Natural killer cell (primary cell): ENCODE measurements around the gene CD163. TPM values are rescaled to one million over a fixed set of nuclear protein-coding genes. Genes with fewer than 3 reads are reported as not detected.

Experiments
- ATAC-seq, 3 donors: fragments of 150-1000 bp in 2 of 3; fragments of 200-7000 bp in 1 of 3; cut with Tn5 transposase; 1 replicate in 1 of 3; 2 replicates in 2 of 3; pipeline ENCODE4 v1.10.0; 2021; ENCODE audit warnings: mild to moderate bottlenecking in 2 of 3, moderate library complexity in 2 of 3
- DNase-seq, 2 donors: peaks; one replicate each; pipeline versions ENCODE4 v3.0.0 to v3.0.0-alpha.2; 2013 to 2021; ENCODE audit warnings: mixed read lengths in 1 of 2
- H3K27ac ChIP-seq: one replicate; pipeline ENCODE4 v1.5.1; 2013; ENCODE audit warnings: mild to moderate bottlenecking, low read length
- H3K27me3 ChIP-seq: one replicate; pipeline ENCODE4 v1.6.1; 2013; ENCODE audit warnings: low read length; ENCODE audit not compliant: control insufficient read depth, insufficient read depth
- H3K36me3 ChIP-seq: one replicate; pipeline ENCODE4 v1.6.1; 2013; ENCODE audit warnings: low read length; ENCODE audit not compliant: control insufficient read depth, insufficient read depth
- H3K4me1 ChIP-seq: one replicate; pipeline ENCODE4 v1.6.1; 2013; ENCODE audit warnings: low read length; ENCODE audit not compliant: control insufficient read depth, insufficient read depth
- H3K4me3 ChIP-seq: one replicate; pipeline ENCODE4 v1.5.1; 2013; ENCODE audit warnings: low read length
- H3K9me3 ChIP-seq: one replicate; pipeline ENCODE4 v1.6.1; 2013; ENCODE audit warnings: low read length; ENCODE audit not compliant: control insufficient read depth, insufficient read depth
- H3K27ac Mint-ChIP-seq, 2 donors: one replicate each; pipeline ENCODE4 v1.8.0; 2022; ENCODE audit warnings: mild to moderate bottlenecking in 2 of 2, mixed read lengths in 2 of 2, moderate library complexity in 1 of 2
- H3K27me3 Mint-ChIP-seq, 2 donors: one replicate each; pipeline ENCODE4 v1.8.0; 2022; ENCODE audit warnings: low read depth in 2 of 2, mixed read lengths in 2 of 2
- H3K36me3 Mint-ChIP-seq: one replicate; pipeline ENCODE4 v1.8.0; 2022; ENCODE audit warnings: mixed read lengths
- H3K4me1 Mint-ChIP-seq, 2 donors: one replicate each; pipeline ENCODE4 v1.8.0; 2022; ENCODE audit warnings: mixed read lengths in 2 of 2
- H3K4me3 Mint-ChIP-seq: one replicate; pipeline ENCODE4 v1.8.0; 2022; ENCODE audit warnings: mild to moderate bottlenecking, moderate library complexity, mixed read lengths
- H3K9me3 Mint-ChIP-seq, 2 donors: one replicate each; pipeline ENCODE4 v1.8.0; 2022; ENCODE audit warnings: mixed read lengths in 2 of 2
- WGBS: methylation state at CpG from one replicate; pipeline ENCODE4 v1.1.7; 2013; ENCODE audit warnings: missing lambda C conversion rate; ENCODE audit not compliant: insufficient coverage; 5-methylcytosine and 5-hydroxymethylcytosine counted together
- intact Hi-C: fragments of 100-400 bp; cut with micrococcal nuclease; formaldehyde crosslinking; loops from one replicate; pipeline ENCODE4 v1.14.2; 2022
- total RNA-seq, 4 donors: library from RNA; stranded (reverse); fragments of 120-200 nt in 1 of 4; gene quantifications; one replicate each; pipeline versions ENCODE4 v1.2.3 to v1.2.4, GENCODE V29; 2013 to 2022
- TF ChIP-seq, protein P1 (sequence below): fragments of 200-600 bp; IDR thresholded peaks from one replicate; pipeline ENCODE4 v1.8.0; 2022; ENCODE audit warnings: antibody characterized with exemption

The CD163 gene
- total RNA-seq, 3 donors from 2014 or later (not counting 1 experiment from before 2014, with no cell fraction given), result 0.45 to 2.9 (median 2.1) TPM

DNA sequence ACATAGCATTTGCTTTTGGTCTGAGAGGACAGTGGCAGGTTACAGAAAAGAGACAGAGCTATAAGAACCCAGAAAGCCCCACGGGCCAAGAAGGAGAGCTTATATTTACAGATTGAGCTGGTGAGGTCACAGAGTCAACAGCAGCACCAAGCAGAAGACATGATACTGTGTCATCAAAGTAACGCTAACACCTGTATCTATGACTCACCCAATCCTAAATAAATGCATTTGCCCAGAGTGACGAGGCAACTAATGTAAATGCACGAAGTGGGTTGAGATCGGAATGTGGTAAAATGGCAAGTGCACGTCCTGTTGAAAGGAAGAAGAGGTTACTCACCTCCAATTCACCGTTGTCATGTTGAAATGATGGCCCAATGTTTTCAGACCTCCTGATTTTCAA lies 52.9 kb downstream of the CD163 start:
- WGBS, result 93% methylated on average over 6 of the region's 7 CpGs
- Mint-ChIP-seq H3K36me3 (no peaks in the 10 kb centered on the region), H3K9me3 (no peaks in the 10 kb centered on the region), H3K27me3 (peaks cover 6 to 9% of the 10 kb centered on the region in 2 donors), H3K27ac (no peak overlapping the region), H3K4me1 (no peaks in the 10 kb centered on the region), H3K4me3 (no peak overlapping the region)
- H3K27me3 ChIP-seq, result no peaks in the 10 kb centered on the region
- H3K36me3 ChIP-seq, result no peaks in the 10 kb centered on the region
- intact Hi-C loops, result no loop called here
- DNase-seq (no peak), ATAC-seq (no peak)
- H3K4me1 ChIP-seq, result no peaks in the 10 kb centered on the region
- TF ChIP-seq, protein P1, sequence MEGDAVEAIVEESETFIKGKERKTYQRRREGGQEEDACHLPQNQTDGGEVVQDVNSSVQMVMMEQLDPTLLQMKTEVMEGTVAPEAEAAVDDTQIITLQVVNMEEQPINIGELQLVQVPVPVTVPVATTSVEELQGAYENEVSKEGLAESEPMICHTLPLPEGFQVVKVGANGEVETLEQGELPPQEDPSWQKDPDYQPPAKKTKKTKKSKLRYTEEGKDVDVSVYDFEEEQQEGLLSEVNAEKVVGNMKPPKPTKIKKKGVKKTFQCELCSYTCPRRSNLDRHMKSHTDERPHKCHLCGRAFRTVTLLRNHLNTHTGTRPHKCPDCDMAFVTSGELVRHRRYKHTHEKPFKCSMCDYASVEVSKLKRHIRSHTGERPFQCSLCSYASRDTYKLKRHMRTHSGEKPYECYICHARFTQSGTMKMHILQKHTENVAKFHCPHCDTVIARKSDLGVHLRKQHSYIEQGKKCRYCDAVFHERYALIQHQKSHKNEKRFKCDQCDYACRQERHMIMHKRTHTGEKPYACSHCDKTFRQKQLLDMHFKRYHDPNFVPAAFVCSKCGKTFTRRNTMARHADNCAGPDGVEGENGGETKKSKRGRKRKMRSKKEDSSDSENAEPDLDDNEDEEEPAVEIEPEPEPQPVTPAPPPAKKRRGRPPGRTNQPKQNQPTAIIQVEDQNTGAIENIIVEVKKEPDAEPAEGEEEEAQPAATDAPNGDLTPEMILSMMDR, result no peak
- H3K27ac ChIP-seq, result no peak overlapping the region
- H3K4me3 ChIP-seq, result no peak overlapping the region
- H3K9me3 ChIP-seq, result peaks cover 3% of the 10 kb centered on the region

- H3K27ac Mint-ChIP-seq, result no peak overlapping the region
- Histone ChIP-seq H3K27ac (no peak overlapping the region), H3K27me3 (no peaks in the 10 kb centered on the region), H3K4me3 (no peak overlapping the region), H3K36me3 (no peaks in the 10 kb centered on the region), H3K4me1 (no peaks in the 10 kb centered on the region), H3K9me3 (peaks cover 3% of the 10 kb centered on the region)
- intact Hi-C loops, result no loop called here
- 100% methylated on average over 1 of the region's 1 CpG for WGBS
- H3K27me3 Mint-ChIP-seq, result peaks cover 6 to 18% of the 10 kb centered on the region in 2 donors
- no peaks in the 10 kb centered on the region for H3K4me1 Mint-ChIP-seq
- DNase-seq (no peak), ATAC-seq (no peak)
- TF ChIP-seq, protein P1, result no peak
- H3K9me3 Mint-ChIP-seq, result no peaks in the 10 kb centered on the region
- H3K4me3 Mint-ChIP-seq, result no peak overlapping the region
- H3K36me3 Mint-ChIP-seq, result no peaks in the 10 kb centered on the region
These were observed 55.5 kb downstream of the CD163 start for GRCh38 chr12:7448099-7448498.

- H3K9me3 ChIP-seq, result no peaks in the 10 kb centered on the region
- H3K27ac ChIP-seq, result no peak overlapping the region
- WGBS, result 80% methylated on average over 3 of the region's 4 CpGs
- no peak overlapping the region for H3K4me3 Mint-ChIP-seq
- no peak overlapping the region for H3K4me3 ChIP-seq
- intact Hi-C loops, result no loop called here
- H3K4me1 ChIP-seq, result peaks cover 4% of the 10 kb centered on the region
- no peaks in the 10 kb centered on the region for H3K36me3 Mint-ChIP-seq
- H3K27ac Mint-ChIP-seq, result no peak overlapping the region
- H3K27me3 Mint-ChIP-seq, result peaks cover 16 to 47% of the 10 kb centered on the region in 2 donors
- DNase-seq (no peak), ATAC-seq (no peak)
- TF ChIP-seq, protein P1, result no peak
- H3K36me3 ChIP-seq, result no peaks in the 10 kb centered on the region
- H3K4me1 Mint-ChIP-seq, result peaks cover 4 to 5% of the 10 kb centered on the region in 2 donors
- peaks cover 16% of the 10 kb centered on the region for H3K27me3 ChIP-seq
- H3K9me3 Mint-ChIP-seq, result no peaks in the 10 kb centered on the region
These were observed 59.0 kb downstream of the CD163 start for GRCh38 chr12:7444537-7444936.

DNA sequence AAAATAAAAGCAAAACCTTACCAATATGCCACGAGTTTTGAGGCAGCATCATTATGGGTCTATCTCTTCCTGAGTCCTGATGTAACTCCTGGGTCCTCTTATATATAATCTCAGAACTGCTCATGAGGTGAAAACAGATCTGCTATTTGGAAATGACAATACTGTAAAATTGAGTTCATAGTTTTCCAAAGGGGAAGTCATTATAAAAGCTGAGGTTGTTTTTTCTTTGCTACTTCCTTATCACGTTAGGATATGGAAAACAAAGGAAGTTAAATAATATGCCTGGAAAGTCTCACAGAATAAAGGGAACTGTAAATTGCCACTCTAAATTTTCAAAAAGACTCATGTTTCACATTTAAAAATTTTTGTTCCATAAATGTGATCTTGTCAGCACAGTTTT lies 59.5 kb downstream of the CD163 start, which contains the start of gene CD163L1:
Gene CD163L1, minus strand, starts transcription at position 78 of the 400 bp plus-strand sequence. Its CDS starts 26 bp downstream, at position 52.
- DNase-seq (no peak), ATAC-seq (no peak)
- Mint-ChIP-seq H3K36me3 (no peaks in the 10 kb centered on the region), H3K27me3 (peaks cover 20 to 52% of the 10 kb centered on the region in 2 donors), H3K27ac (no peak within 1 kb of the TSS), H3K9me3 (no peaks in the 10 kb centered on the region), H3K4me1 (peaks cover 4 to 6% of the 10 kb centered on the region in 2 donors), H3K4me3 (no peak within 1 kb of the TSS)
- intact Hi-C loops, result no loop called here
- Histone ChIP-seq H3K27ac (no peak within 1 kb of the TSS), H3K4me3 (no peak within 1 kb of the TSS), H3K9me3 (no peaks in the 10 kb centered on the region), H3K27me3 (peaks cover 16% of the 10 kb centered on the region), H3K36me3 (no peaks in the 10 kb centered on the region), H3K4me1 (peaks cover 4% of the 10 kb centered on the region)
- 55% methylated on average over 1 of the region's 2 CpGs for WGBS
- TF ChIP-seq, protein P1, result no peak
